Testis (tissue), 3 donors: Measurements from ENCODE around the gene LRRC1. TPM values are rescaled to one million over a fixed set of nuclear protein-coding genes. Genes with fewer than 3 reads are reported as not detected.

ENCODE experiments used
- DNase-seq: peaks from one replicate; pipeline ENCODE4 v3.0.0-alpha.2; 2019
- H3K27ac ChIP-seq, 2 donors: fragments of 200-600 bp; sonication (generic); one replicate each; pipeline ENCODE4 v1.5.1; 2019
- H3K27me3 ChIP-seq: fragments of 200-600 bp; sonication (generic); one replicate; pipeline ENCODE4 v1.5.1; 2019
- H3K36me3 ChIP-seq: fragments of 200-600 bp; sonication (generic); one replicate; pipeline ENCODE4 v1.5.1; 2017; ENCODE audit warnings: low read depth; ENCODE audit errors: missing control alignments
- H3K4me1 ChIP-seq: fragments of 200-600 bp; sonication (generic); one replicate; pipeline ENCODE4 v1.5.1; 2019
- H3K4me3 ChIP-seq, 2 donors: fragments of 200-600 bp; sonication (generic); one replicate each; pipeline ENCODE4 v1.5.1; 2017 to 2019
- H3K9me3 ChIP-seq: fragments of 200-600 bp; sonication (generic); one replicate; pipeline ENCODE4 v1.5.1; 2017
- POLR2A ChIP-seq: fragments of 450-650 bp; IDR thresholded peaks from one replicate; pipeline ENCODE4 v1.6.1; 2017; ENCODE audit warnings: antibody characterized with exemption, mild to moderate bottlenecking, moderate library complexity
- WGBS, 2 donors: methylation state at CpG; one replicate each; pipeline ENCODE4 v1.1.5; 2018; 5-methylcytosine and 5-hydroxymethylcytosine counted together
- intact Hi-C: fragments of 100-400 bp; cut with DNase I; formaldehyde crosslinking; loops from one replicate; pipeline ENCODE4 v1.15.1; 2023; ENCODE audit warnings: low total_unique reads
- polyA plus RNA-seq: library from polyadenylated mRNA; stranded (reverse); fragments of 350-450 nt; fragmentation: Illumina TruSeq; extraction: RNeasy Lipid Tissue Mini Kit (QIAGEN cat#74804); gene quantifications from one replicate; pipeline ENCODE4 v1.2.3, GENCODE V29; 2014; ENCODE audit warnings: low read depth, low replicate concordance; ENCODE audit not compliant: insufficient read depth
- total RNA-seq, 2 donors: library from RNA; depleted of rRNA; stranded (reverse); fragments of >200 nt; gene quantifications; one replicate each; pipeline ENCODE4 v1.2.3, GENCODE V29; 2016
- TF ChIP-seq, protein P1 (sequence below), 3 experiments: fragments of 450-650 bp in 2 of 3; fragments of 200-600 bp in 1 of 3; sonication (generic) in 1 of 3; IDR thresholded peaks; one replicate each; pipeline ENCODE4 v1.5.1; 2016 to 2019; ENCODE audit warnings: antibody characterized with exemption in 3 of 3, mild to moderate bottlenecking in 2 of 3, moderate library complexity in 1 of 3

The LRRC1 gene
- total and polyA plus RNA-seq, 3 donors from 2014 or later: 29.5 to 36.5 (median 34.1) TPM

DNA sequence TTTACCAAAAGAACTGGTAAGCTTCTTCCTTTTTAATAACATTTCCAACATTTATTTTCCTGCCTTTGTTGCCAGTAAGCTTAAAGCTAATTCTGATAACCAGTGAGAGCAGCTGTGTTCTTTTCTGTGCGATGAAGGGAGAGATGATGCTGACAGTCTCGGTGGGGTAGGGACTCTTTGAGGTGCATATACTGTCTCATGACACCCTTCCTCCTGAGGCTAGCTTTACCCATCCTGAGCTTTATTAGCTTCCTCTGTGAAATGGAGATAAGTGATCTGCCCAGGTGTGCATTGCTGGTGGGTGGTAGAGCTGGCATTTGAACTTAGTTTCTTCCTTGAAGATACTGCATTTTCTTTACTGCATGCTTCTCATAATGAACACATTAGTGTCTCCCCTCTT is 92.5 kb downstream of the LRRC1 start:
- no peaks in the 10 kb centered on the region for H3K9me3 ChIP-seq
- no peaks in the 10 kb centered on the region for H3K4me1 ChIP-seq
- intact Hi-C loops: no loop called here
- no peak overlapping the region for H3K4me3 ChIP-seq
- TF ChIP-seq, protein P1, sequence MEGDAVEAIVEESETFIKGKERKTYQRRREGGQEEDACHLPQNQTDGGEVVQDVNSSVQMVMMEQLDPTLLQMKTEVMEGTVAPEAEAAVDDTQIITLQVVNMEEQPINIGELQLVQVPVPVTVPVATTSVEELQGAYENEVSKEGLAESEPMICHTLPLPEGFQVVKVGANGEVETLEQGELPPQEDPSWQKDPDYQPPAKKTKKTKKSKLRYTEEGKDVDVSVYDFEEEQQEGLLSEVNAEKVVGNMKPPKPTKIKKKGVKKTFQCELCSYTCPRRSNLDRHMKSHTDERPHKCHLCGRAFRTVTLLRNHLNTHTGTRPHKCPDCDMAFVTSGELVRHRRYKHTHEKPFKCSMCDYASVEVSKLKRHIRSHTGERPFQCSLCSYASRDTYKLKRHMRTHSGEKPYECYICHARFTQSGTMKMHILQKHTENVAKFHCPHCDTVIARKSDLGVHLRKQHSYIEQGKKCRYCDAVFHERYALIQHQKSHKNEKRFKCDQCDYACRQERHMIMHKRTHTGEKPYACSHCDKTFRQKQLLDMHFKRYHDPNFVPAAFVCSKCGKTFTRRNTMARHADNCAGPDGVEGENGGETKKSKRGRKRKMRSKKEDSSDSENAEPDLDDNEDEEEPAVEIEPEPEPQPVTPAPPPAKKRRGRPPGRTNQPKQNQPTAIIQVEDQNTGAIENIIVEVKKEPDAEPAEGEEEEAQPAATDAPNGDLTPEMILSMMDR (IDR thresholded peaks at IDR 0.05): no peak
- no peak for TF ChIP-seq POLR2A
- WGBS, 2 donors: 49 to 55% methylated on average over 2 of the region's 2 CpGs
- H3K27me3 ChIP-seq: no peaks in the 10 kb centered on the region
- no peak for DNase-seq
- H3K36me3 ChIP-seq: no peaks in the 10 kb centered on the region
- H3K27ac ChIP-seq: no peak overlapping the region

DNA sequence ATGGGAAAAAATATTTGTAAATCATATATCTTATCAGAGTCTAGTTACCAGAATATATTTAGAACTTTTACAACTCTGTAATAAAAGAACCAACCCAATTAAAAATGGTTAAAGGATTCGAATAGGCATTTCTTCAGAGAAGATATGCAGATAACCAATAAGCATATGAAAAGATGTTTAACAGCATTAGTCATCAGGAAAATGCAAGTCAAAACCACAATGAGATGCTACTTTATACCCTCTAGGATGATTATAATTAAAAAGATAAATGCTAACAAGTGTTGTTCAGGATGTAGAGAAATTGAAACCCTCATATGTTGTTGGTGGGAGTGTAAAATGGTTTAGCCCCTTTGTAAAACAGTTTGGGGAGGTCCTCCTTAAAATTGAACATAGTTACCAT is 94.1 kb downstream of the LRRC1 start:
- intact Hi-C loops: no loop called here
- no peaks in the 10 kb centered on the region for H3K4me1 ChIP-seq

DNA sequence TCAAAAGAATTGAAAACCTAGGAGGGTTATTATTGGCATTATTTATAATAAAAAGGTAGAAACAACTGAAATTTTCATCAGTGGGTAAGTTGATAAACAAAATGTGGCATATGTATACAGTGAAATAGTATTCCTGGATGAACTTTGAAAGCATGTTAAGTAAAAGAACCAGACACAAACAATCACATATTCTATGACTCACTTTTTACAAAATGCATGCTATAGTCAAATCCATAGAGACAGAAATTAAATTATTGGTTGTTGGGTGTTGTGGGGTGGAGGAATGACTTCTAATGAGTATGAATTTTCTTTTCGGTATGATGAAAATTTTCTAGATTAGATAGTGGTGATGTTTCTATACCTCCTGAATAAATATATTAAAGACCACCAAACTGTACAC is 94.6 kb downstream of the LRRC1 start:
- no peak overlapping the region for H3K27ac ChIP-seq
- 87 to 98% methylated on average over 1 of the region's 1 CpG for WGBS, 2 donors
- TF ChIP-seq, protein P1 (IDR thresholded peaks at IDR 0.05): no peak
- TF ChIP-seq POLR2A: no peak
- intact Hi-C loops: no loop called here
- no peaks in the 10 kb centered on the region for H3K4me1 ChIP-seq
- no peaks in the 10 kb centered on the region for H3K27me3 ChIP-seq
- no peak for DNase-seq
- no peak overlapping the region for H3K4me3 ChIP-seq
- no peaks in the 10 kb centered on the region for H3K9me3 ChIP-seq
- H3K36me3 ChIP-seq: no peaks in the 10 kb centered on the region

More for the DNA sequence above, 94.1 kb downstream of the LRRC1 start:
- no peaks in the 10 kb centered on the region for H3K27me3 ChIP-seq
- no peak overlapping the region for H3K4me3 ChIP-seq
- no peak for DNase-seq
- WGBS, 2 donors: 78 to 80% methylated on average over 1 of the region's 1 CpG
- no peaks in the 10 kb centered on the region for H3K9me3 ChIP-seq
- no peak overlapping the region for H3K27ac ChIP-seq
- H3K36me3 ChIP-seq: no peaks in the 10 kb centered on the region
- TF ChIP-seq, protein P1 (IDR thresholded peaks at IDR 0.05): no peak
- no peak for TF ChIP-seq POLR2A

DNA sequence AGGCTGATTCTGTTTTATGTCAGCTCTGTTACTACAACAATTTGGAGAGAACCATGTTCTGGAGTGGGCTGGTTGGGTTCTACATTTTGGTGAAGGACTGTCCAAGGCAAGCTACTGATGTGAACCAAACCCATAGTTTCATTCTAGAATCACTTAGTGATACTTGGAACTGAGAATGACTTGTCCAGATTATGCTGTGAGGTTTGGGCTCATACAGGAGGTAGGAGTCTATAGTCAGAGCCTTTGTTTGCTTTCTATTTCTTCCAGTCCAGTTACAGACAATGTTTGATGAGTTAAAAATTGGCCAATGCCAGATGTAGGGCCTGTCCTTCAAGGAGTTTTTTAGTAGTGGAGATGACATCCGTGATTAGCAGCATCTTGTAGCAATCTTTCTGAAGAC is 97.9 kb downstream of the LRRC1 start:
- no peaks in the 10 kb centered on the region for H3K36me3 ChIP-seq
- TF ChIP-seq, protein P1 (IDR thresholded peaks at IDR 0.05): no peak
- TF ChIP-seq POLR2A: no peak
- WGBS, 2 donors: 87 to 95% methylated on average over 1 of the region's 1 CpG
- H3K4me3 ChIP-seq: no peak overlapping the region
- H3K27me3 ChIP-seq: no peaks in the 10 kb centered on the region
- no peaks in the 10 kb centered on the region for H3K9me3 ChIP-seq
- H3K4me1 ChIP-seq: no peaks in the 10 kb centered on the region
- no peak for DNase-seq
- intact Hi-C loops: no loop called here
- H3K27ac ChIP-seq: no peak overlapping the region

DNA sequence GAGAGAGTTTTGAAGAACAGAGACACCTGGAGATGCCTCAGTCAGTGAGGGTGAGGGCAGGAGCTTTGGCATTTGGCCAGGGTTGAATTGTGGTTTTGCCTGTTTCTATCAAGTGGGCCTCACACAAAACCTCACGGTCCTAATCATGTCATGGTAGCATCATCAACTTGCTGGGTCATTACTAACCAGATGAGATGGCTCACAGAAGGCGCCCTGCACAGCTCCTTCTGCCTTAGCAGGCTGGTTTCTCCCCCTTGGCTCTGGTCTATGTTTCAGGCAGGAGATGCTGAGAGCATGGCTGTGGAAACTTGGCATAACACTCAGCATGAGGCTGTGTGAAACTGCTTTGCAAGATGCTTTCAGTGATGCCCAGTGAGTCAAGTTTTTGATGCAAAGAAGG is 99.3 kb downstream of the LRRC1 start:
- Histone ChIP-seq H3K36me3 (no peaks in the 10 kb centered on the region), H3K4me3 (no peak overlapping the region), H3K4me1 (no peaks in the 10 kb centered on the region), H3K27me3 (no peaks in the 10 kb centered on the region), H3K27ac (no peak overlapping the region), H3K9me3 (no peaks in the 10 kb centered on the region)
- WGBS, 2 donors: 58 to 70% methylated on average over 2 of the region's 2 CpGs
- TF ChIP-seq, protein P1 (IDR thresholded peaks at IDR 0.05): no peak
- no peak for TF ChIP-seq POLR2A
- intact Hi-C loops: no loop called here
- no peak for DNase-seq
